Measurements from ENCODE around the gene CEMIP2.
"Not testable (repeated sequence)": the region's sequence is repeated elsewhere in the genome, so short reads cannot be mapped to it uniquely, and the experiment has no call there.

CEMIP2 gene

DNA sequence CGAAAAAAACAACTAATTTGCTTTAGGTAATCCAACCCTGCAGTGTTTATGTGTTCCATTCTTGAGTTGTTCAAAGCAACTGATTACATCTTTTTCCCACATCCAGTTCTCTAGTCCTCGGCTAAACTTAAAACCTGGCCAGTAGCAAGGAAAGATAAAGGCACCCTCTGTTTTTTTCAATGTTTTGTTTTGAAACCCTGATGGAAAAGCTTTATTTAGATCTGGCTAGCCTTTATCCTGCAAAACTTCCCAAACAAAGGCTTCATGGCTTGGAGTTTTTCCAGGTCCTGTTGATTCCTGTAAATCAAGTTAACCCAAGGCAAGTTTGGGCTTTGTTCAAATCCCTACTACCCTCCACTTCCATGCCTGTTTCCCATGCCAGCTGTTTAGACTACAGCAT is 105.1 kb downstream of the CEMIP2 start:
- Mint-ChIP-seq H3K27ac (no peak overlapping the region), H3K4me1 (no peaks in the 10 kb centered on the region), H3K4me3 (no peak overlapping the region), H3K27me3 (peaks cover 7% of the 10 kb centered on the region), H3K36me3 (no peaks in the 10 kb centered on the region), H3K9me3 (peaks cover 1% of the 10 kb centered on the region)
- no peak for ATAC-seq (ENCODE audit: low read depth)
- no peak for DNase-seq (ENCODE audit: low spot score in 2 of 2)

DNA sequence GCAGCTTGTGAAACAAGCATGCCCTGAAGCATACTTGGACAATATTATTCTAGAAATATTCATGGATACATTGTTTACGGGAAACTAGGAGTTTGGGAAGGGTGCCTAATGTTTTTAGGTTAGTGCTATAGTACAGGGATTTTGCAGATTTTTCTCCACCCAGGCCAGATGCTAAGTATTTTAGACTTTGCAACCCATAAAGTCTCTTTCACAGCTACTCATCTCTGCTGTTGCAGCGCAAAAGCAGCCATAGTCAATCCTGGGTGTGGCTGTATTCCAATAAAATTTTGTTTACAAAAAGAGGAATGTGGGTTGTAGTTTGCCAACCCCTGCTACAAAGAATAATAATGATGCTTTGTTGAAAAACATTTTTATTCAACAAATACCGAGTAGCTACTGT is 106.2 kb downstream of the CEMIP2 start:
- ATAC-seq (ENCODE audit: low read depth) (no peak), DNase-seq (ENCODE audit: low spot score in 2 of 2) (no peak)
- Mint-ChIP-seq H3K27ac (no peak overlapping the region), H3K9me3 (peaks cover 9% of the 10 kb centered on the region), H3K27me3 (peaks cover 7% of the 10 kb centered on the region), H3K4me3 (no peak overlapping the region), H3K4me1 (no peaks in the 10 kb centered on the region), H3K36me3 (peaks cover 4% of the 10 kb centered on the region)

DNA sequence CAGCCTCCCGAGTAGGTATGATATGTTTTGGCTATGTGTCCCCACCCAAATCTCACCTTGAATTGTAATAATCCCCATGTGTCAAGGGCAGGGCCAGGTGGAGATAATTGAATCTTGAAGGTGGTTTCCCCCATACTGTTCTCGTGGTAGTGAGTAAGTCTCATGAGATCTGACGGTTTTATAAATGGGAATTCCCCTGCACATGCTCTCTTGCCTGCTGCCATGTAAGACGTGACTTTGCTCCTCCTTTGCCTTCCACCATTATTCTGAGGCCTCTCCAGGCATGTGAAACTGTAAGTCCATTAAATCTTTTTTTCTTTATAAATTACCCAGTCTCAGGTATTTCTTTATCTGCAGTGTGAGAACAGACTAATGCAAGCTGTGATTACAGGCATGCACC is 111.0 kb downstream of the CEMIP2 start:
- H3K27me3 Mint-ChIP-seq; H3K4me3 Mint-ChIP-seq; H3K4me1 Mint-ChIP-seq; H3K36me3 Mint-ChIP-seq; H3K27ac Mint-ChIP-seq; ATAC-seq (ENCODE audit: low read depth); DNase-seq (ENCODE audit: low spot score in 2 of 2): not testable (repeated sequence)
- peaks cover 14% of the 10 kb centered on the region for H3K9me3 Mint-ChIP-seq

DNA sequence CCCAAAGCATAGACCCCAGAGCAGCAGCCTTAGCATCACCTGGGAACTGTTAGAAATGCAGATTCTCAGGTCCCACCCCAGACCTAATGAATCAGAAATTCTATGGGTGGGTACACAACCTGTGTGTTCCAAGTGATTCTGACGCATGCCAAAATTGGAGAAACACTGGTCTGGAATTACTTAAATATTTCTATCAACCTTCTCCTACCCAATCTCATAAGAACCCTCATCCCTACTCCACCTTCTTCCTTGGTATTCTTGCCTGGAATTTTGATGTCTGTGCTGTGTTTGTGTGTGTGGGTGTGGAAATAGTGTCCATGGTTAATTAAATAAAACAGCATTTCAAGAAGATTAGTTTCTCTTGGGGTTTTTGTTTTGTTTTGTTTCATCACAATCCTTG is 111.8 kb downstream of the CEMIP2 start:
- no peak for ATAC-seq (ENCODE audit: low read depth)

DNA sequence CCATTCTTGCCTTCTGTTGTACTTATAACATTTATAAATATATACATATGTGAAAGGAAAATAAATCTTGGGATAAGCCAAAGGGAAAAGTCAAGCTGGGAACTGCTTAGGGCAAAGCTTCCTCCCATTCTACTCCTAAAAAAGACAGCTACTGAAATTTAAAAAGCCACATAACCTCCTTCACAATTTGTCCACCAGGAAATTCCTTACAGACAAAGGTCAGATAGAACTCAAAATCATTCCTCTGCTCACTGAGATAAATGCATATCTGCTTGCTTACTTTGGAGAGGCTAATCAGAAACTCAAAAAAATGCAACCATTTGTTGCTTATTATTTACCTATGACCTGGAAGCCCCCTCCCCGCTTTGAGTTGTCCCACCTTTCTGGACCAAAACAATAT is 112.5 kb downstream of the CEMIP2 start:
- Mint-ChIP-seq H3K27me3 (peaks cover 5% of the 10 kb centered on the region), H3K9me3 (peaks cover 14% of the 10 kb centered on the region), H3K36me3 (peaks cover 4% of the 10 kb centered on the region), H3K27ac (no peak overlapping the region), H3K4me1 (peaks cover 3% of the 10 kb centered on the region), H3K4me3 (no peak overlapping the region)
- DNase-seq (ENCODE audit: low spot score in 2 of 2) (no peak), ATAC-seq (ENCODE audit: low read depth) (no peak)

More for the DNA sequence above, 111.8 kb downstream of the CEMIP2 start:
- Mint-ChIP-seq H3K27ac (no peak overlapping the region), H3K4me1 (peaks cover 3% of the 10 kb centered on the region), H3K36me3 (peaks cover 4% of the 10 kb centered on the region), H3K9me3 (peaks cover 14% of the 10 kb centered on the region), H3K4me3 (no peak overlapping the region), H3K27me3 (peaks cover 6% of the 10 kb centered on the region)
- no peak for DNase-seq (ENCODE audit: low spot score in 2 of 2)

DNA sequence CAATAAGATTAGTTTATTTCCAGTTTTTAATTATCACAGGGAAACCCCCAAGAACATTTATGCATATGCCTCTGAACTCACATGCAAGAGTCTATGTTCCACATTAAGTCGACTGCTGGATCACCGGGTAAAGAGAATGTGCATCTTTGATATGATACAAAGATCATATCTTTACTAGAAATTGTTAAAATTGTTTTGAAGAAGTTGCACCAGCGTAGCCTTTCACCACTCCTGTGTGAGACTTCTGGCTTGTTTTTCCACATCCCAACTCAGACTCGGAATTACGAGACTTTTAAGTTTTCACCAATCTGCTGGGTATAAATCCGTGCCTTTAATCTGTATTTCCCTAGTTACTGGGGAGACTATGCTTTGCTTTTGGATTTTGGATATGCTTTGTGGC is 113.2 kb downstream of the CEMIP2 start:
- H3K27me3 Mint-ChIP-seq, result peaks cover 5% of the 10 kb centered on the region
- H3K4me3 Mint-ChIP-seq, result no peak overlapping the region
- no peak overlapping the region for H3K27ac Mint-ChIP-seq
- peaks cover 3% of the 10 kb centered on the region for H3K4me1 Mint-ChIP-seq
- no peak for DNase-seq (ENCODE audit: low spot score in 2 of 2)
- no peak for ATAC-seq (ENCODE audit: low read depth)
- peaks cover 4% of the 10 kb centered on the region for H3K36me3 Mint-ChIP-seq
- peaks cover 14% of the 10 kb centered on the region for H3K9me3 Mint-ChIP-seq

DNA sequence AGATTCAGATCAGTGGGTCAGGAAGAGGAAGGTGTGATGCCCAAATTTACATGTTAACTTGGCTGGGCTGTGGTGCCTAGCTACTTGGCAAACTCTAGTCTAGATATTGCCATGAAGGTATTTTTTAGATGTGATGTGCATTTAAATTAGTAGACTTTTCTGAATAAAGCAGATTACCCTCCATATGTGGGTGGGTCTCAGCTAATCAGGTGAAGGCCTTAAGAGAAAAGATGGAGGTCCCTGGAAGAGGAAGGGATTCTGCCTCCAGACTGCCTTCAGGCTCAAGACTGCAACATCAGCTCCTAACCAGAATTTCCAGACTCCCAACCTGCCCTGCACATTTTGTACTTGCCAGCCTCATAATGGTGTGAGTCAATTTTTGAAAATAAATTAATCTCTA is 115.8 kb downstream of the CEMIP2 start:
- Mint-ChIP-seq H3K4me3 (no peak overlapping the region), H3K4me1 (peaks cover 3% of the 10 kb centered on the region), H3K9me3 (peaks cover 8% of the 10 kb centered on the region), H3K36me3 (no peaks in the 10 kb centered on the region), H3K27ac (no peak overlapping the region), H3K27me3 (peaks cover 6% of the 10 kb centered on the region)
- DNase-seq (ENCODE audit: low spot score in 2 of 2) (no peak), ATAC-seq (ENCODE audit: low read depth) (no peak)

DNA sequence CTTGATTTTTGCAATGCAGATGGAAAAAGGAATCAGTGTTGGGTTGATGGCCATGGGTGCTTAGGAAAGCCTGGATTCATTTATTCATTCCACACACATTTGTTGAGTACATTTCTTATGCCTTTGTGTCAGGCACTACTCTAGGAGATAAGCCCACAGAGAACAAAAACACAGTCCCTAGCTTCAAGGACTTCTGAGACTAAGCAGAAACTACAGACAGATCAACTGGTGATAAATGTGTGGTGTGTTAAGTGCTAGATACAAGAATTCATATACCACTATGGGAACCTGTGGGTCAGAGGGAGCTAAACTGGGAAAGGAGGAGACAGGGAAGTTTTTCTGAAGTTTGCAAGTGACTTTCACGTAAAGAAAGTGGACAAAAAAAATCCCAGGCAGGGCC is 119.9 kb downstream of the CEMIP2 start:
- H3K36me3 Mint-ChIP-seq, result peaks cover 2% of the 10 kb centered on the region

DNA sequence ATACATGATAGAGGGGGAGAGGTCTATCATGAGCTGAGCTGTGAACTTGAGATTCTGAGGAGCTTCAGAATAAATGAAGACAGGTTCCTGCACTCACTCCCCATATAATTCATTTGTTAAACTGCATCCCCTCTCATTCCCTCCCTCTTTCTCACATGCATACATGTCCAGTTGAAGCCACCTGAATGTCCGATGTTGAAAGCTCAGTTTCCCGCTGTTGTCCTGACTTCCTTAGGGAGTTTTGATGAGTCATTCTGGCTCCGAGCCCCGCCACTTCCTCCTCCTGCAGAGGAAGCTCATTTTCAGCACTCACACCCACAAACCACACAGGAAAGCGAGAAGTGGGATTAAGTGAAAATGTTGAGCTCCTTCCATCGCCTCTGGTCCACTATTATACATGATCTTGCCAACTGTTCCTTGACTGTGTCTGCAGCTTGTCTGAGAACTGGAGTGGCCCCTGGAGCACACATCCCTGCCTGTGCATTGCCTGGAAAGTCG is 121.2 kb downstream of the CEMIP2 start:
- H3K27me3 Mint-ChIP-seq, result peaks cover 16% of the 10 kb centered on the region
- H3K9me3 Mint-ChIP-seq, result no peaks in the 10 kb centered on the region
- ATAC-seq (ENCODE audit: low read depth), result no peak
- H3K4me1 Mint-ChIP-seq, result peaks cover 11% of the 10 kb centered on the region
- no peak for DNase-seq (ENCODE audit: low spot score in 2 of 2)
- no peak overlapping the region for H3K27ac Mint-ChIP-seq
- H3K36me3 Mint-ChIP-seq, result peaks cover 2% of the 10 kb centered on the region
- no peak overlapping the region for H3K4me3 Mint-ChIP-seq

More for the DNA sequence above, 119.9 kb downstream of the CEMIP2 start:
- peaks cover 13% of the 10 kb centered on the region for H3K4me1 Mint-ChIP-seq
- no peak for DNase-seq (ENCODE audit: low spot score in 2 of 2)
- H3K27ac Mint-ChIP-seq, result no peak overlapping the region
- no peaks in the 10 kb centered on the region for H3K9me3 Mint-ChIP-seq
- H3K27me3 Mint-ChIP-seq, result peaks cover 17% of the 10 kb centered on the region
- H3K4me3 Mint-ChIP-seq, result no peak overlapping the region
- ATAC-seq (ENCODE audit: low read depth), result no peak

DNA sequence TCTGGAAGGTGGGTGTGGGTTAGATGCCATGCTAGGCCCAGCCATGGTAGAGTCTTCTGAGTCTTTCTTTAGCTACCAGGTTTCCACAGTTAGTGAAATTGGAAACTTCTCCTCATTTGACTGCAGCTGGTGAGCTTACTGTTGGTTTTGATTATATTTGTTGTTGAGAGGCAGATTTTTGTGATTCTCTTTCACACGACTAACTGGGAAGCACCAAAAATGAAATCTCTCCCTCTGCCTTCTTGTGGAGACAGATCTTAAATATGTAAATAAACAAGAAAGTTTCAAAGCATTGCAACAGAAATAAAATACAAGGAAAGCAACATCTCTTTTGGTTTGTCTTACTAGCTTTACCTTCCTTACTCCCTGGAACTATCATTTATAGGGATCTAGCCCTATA is 122.2 kb downstream of the CEMIP2 start:
- Mint-ChIP-seq H3K27me3 (peaks cover 14% of the 10 kb centered on the region), H3K4me1 (peaks cover 9% of the 10 kb centered on the region), H3K27ac (no peak overlapping the region), H3K4me3 (no peak overlapping the region), H3K9me3 (no peaks in the 10 kb centered on the region), H3K36me3 (peaks cover 2% of the 10 kb centered on the region)
- no peak for DNase-seq (ENCODE audit: low spot score in 2 of 2)
- no peak for ATAC-seq (ENCODE audit: low read depth)

DNA sequence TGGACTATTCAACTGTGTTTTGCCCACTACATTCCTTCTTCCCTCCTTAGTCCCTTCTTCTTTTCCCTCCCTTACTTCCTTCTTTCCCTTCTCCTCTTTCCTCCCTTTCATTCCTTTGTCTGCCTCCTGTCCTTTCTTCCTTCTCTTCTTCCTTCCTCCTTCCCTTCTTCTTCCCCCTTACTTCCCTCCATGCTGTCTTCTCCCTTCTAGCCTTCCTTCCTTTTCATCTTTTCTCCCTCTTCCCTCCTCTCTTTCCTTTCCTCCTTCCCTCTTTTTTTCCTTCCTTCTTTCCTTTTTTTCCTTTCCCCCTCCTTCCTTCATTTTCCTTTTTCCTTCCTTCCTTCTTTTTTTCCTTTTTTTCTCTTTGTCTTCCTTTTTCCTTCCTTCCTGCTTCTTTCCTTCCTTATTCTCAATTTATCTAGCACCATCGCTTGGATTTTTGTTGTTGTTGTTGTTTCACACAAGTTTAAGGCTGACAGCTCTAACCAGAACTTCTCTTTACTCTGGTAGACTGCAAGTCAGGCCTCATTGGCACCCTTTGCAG is 123.4 kb downstream of the CEMIP2 start:
- no peak overlapping the region for H3K27ac Mint-ChIP-seq
- H3K4me1 Mint-ChIP-seq, result peaks cover 9% of the 10 kb centered on the region

DNA sequence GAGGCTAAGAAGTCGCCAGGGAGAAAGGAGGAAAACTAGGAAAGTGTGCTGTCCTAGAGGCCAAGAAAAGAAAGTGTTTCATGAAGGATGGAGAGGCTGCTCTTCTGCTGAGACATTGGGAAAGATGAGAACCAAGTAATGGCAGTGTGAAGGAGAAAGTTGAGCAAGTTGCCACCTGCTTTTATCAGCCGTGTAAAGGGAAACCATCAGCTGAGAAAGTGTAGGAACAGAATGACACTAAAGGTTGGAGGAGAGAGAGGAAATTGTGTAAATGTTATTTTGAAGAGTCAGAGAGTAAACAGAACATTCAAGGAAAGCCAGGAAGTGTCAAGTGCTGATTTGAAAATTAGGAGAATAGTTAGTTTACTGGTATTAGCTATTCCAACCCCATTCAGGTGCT is 125.0 kb downstream of the CEMIP2 start:
- H3K4me1 Mint-ChIP-seq, result peaks cover 21% of the 10 kb centered on the region
- H3K9me3 Mint-ChIP-seq, result no peaks in the 10 kb centered on the region
- H3K4me3 Mint-ChIP-seq, result no peak overlapping the region
- peaks cover 11% of the 10 kb centered on the region for H3K27me3 Mint-ChIP-seq
- peaks cover 2% of the 10 kb centered on the region for H3K36me3 Mint-ChIP-seq
- H3K27ac Mint-ChIP-seq, result no peak overlapping the region
- ATAC-seq (ENCODE audit: low read depth), result no peak
- no peak for DNase-seq (ENCODE audit: low spot score in 2 of 2)

More for the DNA sequence above, 123.4 kb downstream of the CEMIP2 start:
- Mint-ChIP-seq H3K36me3 (peaks cover 2% of the 10 kb centered on the region), H3K27me3 (peaks cover 13% of the 10 kb centered on the region), H3K9me3 (no peaks in the 10 kb centered on the region), H3K4me3 (no peak overlapping the region)
- ATAC-seq (ENCODE audit: low read depth) (no peak), DNase-seq (ENCODE audit: low spot score in 2 of 2) (no peak)

DNA sequence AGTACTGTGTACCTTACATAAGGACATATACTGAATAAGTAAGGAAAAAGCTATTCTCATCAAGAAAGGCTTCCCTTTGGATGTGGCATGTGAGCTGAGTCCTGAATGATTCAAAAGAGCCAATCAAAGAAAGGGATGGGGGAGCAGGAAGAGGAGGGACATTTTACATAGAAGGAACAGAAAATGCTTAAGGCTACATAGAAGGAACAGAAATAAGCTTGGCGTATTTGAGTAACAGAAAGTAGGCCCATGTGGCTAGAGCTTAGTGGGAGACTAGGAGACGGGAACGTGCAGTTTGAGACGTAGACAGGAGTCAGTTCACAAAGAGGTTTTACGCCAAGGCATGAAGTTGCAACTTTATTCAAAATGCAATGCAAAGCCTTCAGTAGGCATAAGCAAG is 126.3 kb downstream of the CEMIP2 start:
- no peak for ATAC-seq (ENCODE audit: low read depth)
- no peak overlapping the region for H3K4me3 Mint-ChIP-seq

DNA sequence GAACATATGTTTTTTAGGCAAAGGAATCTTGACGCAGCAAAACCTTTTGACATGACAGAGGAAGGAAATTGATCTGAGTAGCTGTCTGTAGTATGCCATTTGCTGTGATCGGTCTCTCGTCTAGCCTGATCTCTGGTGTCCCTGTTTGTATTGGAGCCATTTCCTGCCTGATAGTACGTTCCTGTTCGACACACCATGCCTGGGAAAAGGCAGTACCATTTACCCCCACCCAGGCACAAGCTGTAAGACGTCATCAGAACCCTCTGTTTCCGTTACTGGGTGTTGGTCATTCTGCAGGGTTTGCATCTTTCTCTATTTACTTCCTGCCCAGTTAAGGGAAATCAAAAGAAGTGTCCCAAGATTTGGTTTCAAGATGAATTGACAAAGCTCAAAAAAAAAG is 129.7 kb downstream of the CEMIP2 start:
- DNase-seq (ENCODE audit: low spot score in 2 of 2) (peak in 1 of 2 donors; percentile 11), ATAC-seq (ENCODE audit: low read depth) (peak; percentile 77)
- H3K9me3 Mint-ChIP-seq, result no peaks in the 10 kb centered on the region
- H3K4me3 Mint-ChIP-seq, result peak overlapping the region; percentile 73
- peak overlapping the region; percentile 56 for H3K27ac Mint-ChIP-seq
- H3K27me3 Mint-ChIP-seq, result no peaks in the 10 kb centered on the region
- H3K36me3 Mint-ChIP-seq, result no peaks in the 10 kb centered on the region
- H3K4me1 Mint-ChIP-seq, result peaks cover 22% of the 10 kb centered on the region

More for the DNA sequence above, 126.3 kb downstream of the CEMIP2 start:
- Mint-ChIP-seq H3K27me3 (peaks cover 8% of the 10 kb centered on the region), H3K9me3 (no peaks in the 10 kb centered on the region), H3K36me3 (peaks cover 2% of the 10 kb centered on the region), H3K27ac (no peak overlapping the region), H3K4me1 (peaks cover 25% of the 10 kb centered on the region)
- DNase-seq (ENCODE audit: low spot score in 2 of 2), result no peak

DNA sequence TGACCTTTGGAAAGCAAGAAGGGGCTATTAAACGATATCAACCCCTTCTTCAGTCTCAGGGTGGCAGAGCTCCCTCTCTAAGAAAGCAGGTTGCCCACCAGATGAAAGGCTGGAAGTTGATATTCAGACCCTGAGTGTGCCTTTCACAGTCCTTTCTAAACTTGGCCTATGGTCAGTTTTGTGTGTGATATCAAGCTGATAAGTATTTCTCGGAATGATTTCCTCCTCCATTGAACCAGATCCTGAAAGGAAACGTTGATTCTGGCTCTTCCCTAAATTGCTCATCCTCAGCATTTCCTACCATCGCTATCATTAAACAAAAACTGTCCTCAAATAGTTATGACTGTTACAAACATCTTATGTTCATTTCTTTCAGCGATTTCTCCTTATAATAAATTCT is 130.4 kb downstream of the CEMIP2 start:
- Mint-ChIP-seq H3K4me1 (peaks cover 22% of the 10 kb centered on the region), H3K9me3 (no peaks in the 10 kb centered on the region), H3K36me3 (no peaks in the 10 kb centered on the region), H3K27me3 (no peaks in the 10 kb centered on the region), H3K27ac (peak overlapping the region; percentile 56), H3K4me3 (no peak overlapping the region)
- DNase-seq (ENCODE audit: low spot score in 2 of 2) (no peak), ATAC-seq (ENCODE audit: low read depth) (no peak)
